Spleen (tissue), 11 donors: ENCODE measurements around the gene ITPR1. TPM values are rescaled to one million over a fixed set of nuclear protein-coding genes. Genes with fewer than 3 reads are reported as not detected.
"Not testable (repeated sequence)": the region's sequence is repeated elsewhere in the genome, so short reads cannot be mapped to it uniquely, and the experiment has no call there.

Source experiments
- DNase-seq: peaks from one replicate; pipeline ENCODE4 v3.0.0-alpha.2; 2020
- H3K27ac ChIP-seq, 8 donors: fragments of 200-600 bp; sonication (generic) in 7 of 8; 1 replicate in 4 of 8; 2 replicates in 4 of 8; pipeline versions ENCODE4 v1.5.0 to v1.8.0; 2016 to 2021; ENCODE audit warnings: inconsistent platforms in 4 of 8, mild to moderate bottlenecking in 4 of 8, moderate library complexity in 1 of 8
- H3K27me3 ChIP-seq, 7 donors: fragments of 200-600 bp; sonication (generic) in 6 of 7; replicated peaks in 1 of 7; 1 replicate in 4 of 7; 2 replicates in 3 of 7; pipeline versions ENCODE4 v1.5.0 to v1.8.0; 2016 to 2021; ENCODE audit warnings: inconsistent platforms in 3 of 7, mild to moderate bottlenecking in 1 of 7
- H3K36me3 ChIP-seq, 6 donors: fragments of 200-600 bp; sonication (generic) in 5 of 6; 1 replicate in 4 of 6; 2 replicates in 2 of 6; pipeline versions ENCODE4 v1.5.0 to v1.8.0; 2016 to 2021; ENCODE audit warnings: inconsistent platforms in 2 of 6
- H3K4me1 ChIP-seq, 6 donors: fragments of 200-600 bp; sonication (generic) in 5 of 6; 1 replicate in 3 of 6; 2 replicates in 3 of 6; pipeline versions ENCODE4 v1.5.0 to v1.8.0; 2016 to 2021; ENCODE audit warnings: inconsistent platforms in 3 of 6
- H3K4me3 ChIP-seq, 8 donors: fragments of 200-600 bp; sonication (generic) in 7 of 8; 1 replicate in 4 of 8; 2 replicates in 4 of 8; pipeline versions ENCODE4 v1.5.0 to v1.8.0; 2016 to 2021; ENCODE audit warnings: inconsistent platforms in 4 of 8, mild to moderate bottlenecking in 4 of 8, moderate library complexity in 2 of 8
- H3K9me3 ChIP-seq, 8 donors: fragments of 200-600 bp; sonication (generic) in 7 of 8; 1 replicate in 4 of 8; 2 replicates in 4 of 8; pipeline versions ENCODE4 v1.5.0 to v1.8.0; 2016 to 2021; ENCODE audit warnings: inconsistent platforms in 4 of 8
- POLR2A ChIP-seq, 3 donors: fragments of 450-650 bp; IDR thresholded peaks; one replicate each; pipeline ENCODE4 v1.5.1; 2017; ENCODE audit warnings: antibody characterized with exemption in 3 of 3, mild to moderate bottlenecking in 1 of 3
- POLR2AphosphoS5 ChIP-seq, 3 donors: sonication (generic); formaldehyde crosslinking; IDR thresholded peaks; one replicate each; pipeline ENCODE4 v1.5.1; 2017; ENCODE audit warnings: antibody characterized with exemption in 3 of 3
- WGBS, 5 donors: extraction: QIAGEN DNeasy Blood & Tissue Kit in 3 of 5; methylation state at CpG; one replicate each; pipeline versions ENCODE4 v1.1.5 to v1.1.7; 2013 to 2018; 5-methylcytosine and 5-hydroxymethylcytosine counted together
- intact Hi-C: fragments of 100-400 bp; cut with DNase I; formaldehyde crosslinking; loops from one replicate; pipeline ENCODE4 v1.15.0; 2023; ENCODE audit warnings: low total_unique reads
- polyA plus RNA-seq, 3 donors: library from polyadenylated mRNA; stranded (reverse); fragments of 200-250 nt; gene quantifications; one replicate each; pipeline ENCODE4 v1.2.1, GENCODE V29; 2013
- total RNA-seq, 7 donors: library from RNA; depleted of rRNA in 3 of 7; stranded (reverse); fragments of >200 nt in 3 of 7; fragmentation: NEBNext Ultra II Directional in 4 of 7; extraction: Animal tissue kit (Norgen Biotek cat#: 25700) in 4 of 7; gene quantifications; one replicate each; pipeline versions ENCODE4 v1.1.0 to v1.2.1, GENCODE V29; 2016 to 2021
- TF ChIP-seq, protein P1 (sequence below), 11 experiments: fragments of 200-600 bp in 7 of 11; fragments of 450-650 bp in 4 of 11; sonication (generic) in 4 of 11; IDR thresholded peaks in 8 of 11; conservative IDR thresholded peaks in 3 of 11; 1 replicate in 7 of 11; 2 replicates in 4 of 11; pipeline versions ENCODE4 v1.4.0 to v1.8.0; 2016 to 2021; ENCODE audit warnings: antibody characterized with exemption in 11 of 11, inconsistent platforms in 4 of 11, mild to moderate bottlenecking in 1 of 11
- donor health status: healthy with polysubstance abuse.
- donor health status: DM: no; HTN: no; CAD: no; lungs with moderate emphysema.
- donor health status: DM: no; HTN: no; CAD: no.
- donor health status: Bipolar disorder and iron deficiency.
- donor health status: healthy.
- donor health status: DM: no; HTN: no; CAD: no.
- donor health status: DM: yes; HTN: yes; CAD: no.

ITPR1 gene
- total and polyA plus RNA-seq, 10 donors: 17.5 to 194 (median 129) TPM

DNA sequence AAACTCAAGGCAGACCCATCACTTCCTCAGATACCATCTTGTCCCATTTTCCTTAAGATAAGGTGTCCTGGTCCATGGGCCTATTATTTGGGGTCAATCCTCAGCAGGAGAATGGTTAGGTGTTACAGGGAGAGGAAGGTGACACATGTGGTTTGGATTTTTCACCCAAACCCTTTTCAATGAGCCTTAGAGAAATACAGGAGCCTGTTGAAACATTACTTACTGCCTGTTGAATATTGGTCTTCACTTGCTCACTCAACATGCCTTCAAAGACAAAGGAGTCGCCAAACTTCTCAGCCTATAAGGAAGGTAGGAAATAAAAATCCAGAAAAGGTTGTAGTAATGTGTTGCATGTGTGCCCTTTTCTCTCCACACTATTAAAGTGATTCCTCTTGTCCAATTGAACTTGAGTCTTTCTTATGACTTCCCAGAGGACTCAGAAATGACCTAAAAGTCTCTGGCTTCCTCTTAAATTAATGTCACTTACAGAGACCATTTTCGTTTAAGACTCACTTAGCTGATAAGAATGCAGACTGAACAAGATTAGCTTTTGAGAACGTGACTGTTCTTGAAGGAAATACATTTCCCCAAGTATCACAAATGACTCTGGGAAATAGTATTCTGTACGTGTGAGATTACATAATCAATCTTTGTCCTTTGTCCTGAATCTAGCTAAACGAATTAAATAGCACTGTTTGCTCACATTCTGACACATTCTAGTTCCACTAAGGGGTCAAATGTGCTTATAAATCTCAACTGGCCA lies 43.9 kb upstream of the ITPR1 start:
- no peaks in the 10 kb centered on the region for H3K27me3 ChIP-seq
- peaks cover 0 to 87% (median 33%) of the 10 kb centered on the region in 6 donors for H3K36me3 ChIP-seq
- H3K4me1 ChIP-seq: no peaks in the 10 kb centered on the region
- TF ChIP-seq POLR2A (IDR thresholded peaks at IDR 0.05): no peak
- no peak for TF ChIP-seq POLR2AphosphoS5 (IDR thresholded peaks at IDR 0.05)
- TF ChIP-seq, protein P1, sequence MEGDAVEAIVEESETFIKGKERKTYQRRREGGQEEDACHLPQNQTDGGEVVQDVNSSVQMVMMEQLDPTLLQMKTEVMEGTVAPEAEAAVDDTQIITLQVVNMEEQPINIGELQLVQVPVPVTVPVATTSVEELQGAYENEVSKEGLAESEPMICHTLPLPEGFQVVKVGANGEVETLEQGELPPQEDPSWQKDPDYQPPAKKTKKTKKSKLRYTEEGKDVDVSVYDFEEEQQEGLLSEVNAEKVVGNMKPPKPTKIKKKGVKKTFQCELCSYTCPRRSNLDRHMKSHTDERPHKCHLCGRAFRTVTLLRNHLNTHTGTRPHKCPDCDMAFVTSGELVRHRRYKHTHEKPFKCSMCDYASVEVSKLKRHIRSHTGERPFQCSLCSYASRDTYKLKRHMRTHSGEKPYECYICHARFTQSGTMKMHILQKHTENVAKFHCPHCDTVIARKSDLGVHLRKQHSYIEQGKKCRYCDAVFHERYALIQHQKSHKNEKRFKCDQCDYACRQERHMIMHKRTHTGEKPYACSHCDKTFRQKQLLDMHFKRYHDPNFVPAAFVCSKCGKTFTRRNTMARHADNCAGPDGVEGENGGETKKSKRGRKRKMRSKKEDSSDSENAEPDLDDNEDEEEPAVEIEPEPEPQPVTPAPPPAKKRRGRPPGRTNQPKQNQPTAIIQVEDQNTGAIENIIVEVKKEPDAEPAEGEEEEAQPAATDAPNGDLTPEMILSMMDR (IDR thresholded peaks at IDR 0.05 in 8 of 11, conservative IDR thresholded peaks at IDR 0.05 in 3 of 11): no peak
- 70 to 88% (median 83%) methylated on average over 5 of the region's 5 CpGs for WGBS, 5 donors
- intact Hi-C loops: no loop called here
- H3K4me3 ChIP-seq: no peak overlapping the region
- H3K9me3 ChIP-seq: no peaks in the 10 kb centered on the region
- H3K27ac ChIP-seq: no peak overlapping the region
- DNase-seq: no peak

DNA sequence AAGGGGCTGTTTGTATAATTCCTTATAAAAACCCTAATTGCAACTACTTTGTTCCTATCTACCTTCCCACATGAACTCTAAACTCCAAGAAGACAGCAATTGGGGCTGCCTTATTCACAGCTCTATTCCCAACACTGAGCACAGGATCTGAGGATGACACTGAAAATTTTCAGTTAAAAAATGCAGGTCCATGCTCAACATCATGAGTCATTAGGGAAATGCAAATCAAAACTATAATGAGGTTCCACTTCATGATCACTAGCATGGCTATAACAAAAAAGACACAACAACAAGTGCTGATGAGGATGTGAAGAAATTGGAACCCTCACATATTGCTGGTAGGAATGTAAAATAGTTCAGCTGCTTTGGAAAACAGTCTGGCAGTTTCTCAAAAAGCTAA lies 39.0 kb upstream of the ITPR1 start:
- DNase-seq: no peak
- H3K27me3 ChIP-seq: no peaks in the 10 kb centered on the region
- no peak for TF ChIP-seq POLR2AphosphoS5 (IDR thresholded peaks at IDR 0.05)
- TF ChIP-seq POLR2A (IDR thresholded peaks at IDR 0.05): no peak
- TF ChIP-seq, protein P1 (IDR thresholded peaks at IDR 0.05 in 8 of 11, conservative IDR thresholded peaks at IDR 0.05 in 3 of 11): no peak
- no peak overlapping the region for H3K4me3 ChIP-seq
- intact Hi-C loops: no loop called here
- peaks cover 0 to 38% (median 14%) of the 10 kb centered on the region in 6 donors for H3K36me3 ChIP-seq
- H3K4me1 ChIP-seq: no peaks in the 10 kb centered on the region
- H3K9me3 ChIP-seq: no peaks in the 10 kb centered on the region
- no peak overlapping the region for H3K27ac ChIP-seq

DNA sequence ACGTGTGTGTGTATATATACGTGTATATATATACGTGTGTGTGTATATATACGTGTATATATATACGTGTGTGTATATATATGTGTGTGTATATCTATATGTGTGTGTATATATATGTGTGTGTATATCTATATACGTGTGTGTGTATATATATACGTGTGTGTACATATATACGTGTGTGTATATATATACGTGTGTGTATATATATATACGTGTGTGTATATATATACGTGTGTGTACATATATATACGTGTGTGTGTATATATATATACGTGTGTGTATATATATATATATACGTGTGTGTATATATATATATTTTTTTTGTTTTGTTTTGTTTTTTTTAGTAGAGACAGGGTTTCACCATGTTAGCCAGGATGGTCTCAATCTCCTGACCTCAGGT lies 36.4 kb upstream of the ITPR1 start:
- H3K27ac ChIP-seq, DNase-seq, H3K9me3 ChIP-seq, H3K4me1 ChIP-seq, intact Hi-C loops, H3K27me3 ChIP-seq, H3K4me3 ChIP-seq: not testable (repeated sequence)
- peaks cover 0 to 12% (median 4%) of the 10 kb centered on the region in 6 donors for H3K36me3 ChIP-seq
- WGBS, 5 donors: 86 to 97% (median 94%) methylated on average over 14 of the region's 14 CpGs

DNA sequence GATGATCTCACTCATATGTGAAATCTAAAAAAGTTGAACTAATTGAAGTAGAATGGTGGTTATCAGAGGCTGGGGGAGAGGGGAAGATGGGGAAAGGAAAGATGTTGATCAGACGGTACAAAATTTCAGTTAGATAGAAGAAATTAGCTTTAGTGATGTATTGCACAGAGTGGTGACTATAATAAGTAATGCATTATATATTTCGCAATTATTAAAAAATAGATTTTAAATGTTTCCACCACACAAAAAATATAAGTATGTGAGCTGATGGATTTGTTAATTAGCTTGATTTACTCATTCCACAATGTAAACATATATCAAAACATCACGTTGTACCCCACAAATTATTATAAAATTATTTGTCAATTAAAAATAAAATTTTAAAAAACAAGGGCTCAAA lies 34.2 kb upstream of the ITPR1 start:
- WGBS, 5 donors: 89 to 96% (median 92%) methylated on average over 3 of the region's 3 CpGs

More for the DNA sequence above, 34.2 kb upstream of the ITPR1 start:
- Histone ChIP-seq H3K4me3 (no peak overlapping the region), H3K27ac (no peak overlapping the region), H3K4me1 (peaks cover 0 to 17% (median 5%) of the 10 kb centered on the region in 6 donors), H3K9me3 (no peaks in the 10 kb centered on the region), H3K36me3 (no peaks in the 10 kb centered on the region), H3K27me3 (no peaks in the 10 kb centered on the region)
- intact Hi-C loops: no loop called here
- DNase-seq: no peak
- TF ChIP-seq, protein P1 (IDR thresholded peaks at IDR 0.05 in 8 of 11, conservative IDR thresholded peaks at IDR 0.05 in 3 of 11): no peak
- no peak for TF ChIP-seq POLR2A (IDR thresholded peaks at IDR 0.05)
- TF ChIP-seq POLR2AphosphoS5 (IDR thresholded peaks at IDR 0.05): no peak
